Uterus (tissue), 2 donors: ENCODE results near the gene ALOX5AP.

ENCODE experiments used
- CTCF ChIP-seq, 4 experiments: fragments of 200-600 bp in 2 of 4; fragments of 450-650 bp in 2 of 4; sonication (generic) in 2 of 4; IDR thresholded peaks; one replicate each; pipeline ENCODE4 v1.5.1; 2016 to 2019; ENCODE audit warnings: antibody characterized with exemption in 4 of 4, mild to moderate bottlenecking in 2 of 4, moderate library complexity in 1 of 4
- POLR2A ChIP-seq, 2 donors: fragments of 450-650 bp; IDR thresholded peaks; one replicate each; pipeline ENCODE4 v1.6.1; 2016; ENCODE audit warnings: antibody characterized with exemption in 2 of 2, mild to moderate bottlenecking in 1 of 2, moderate library complexity in 1 of 2

- no peak for TF ChIP-seq CTCF (IDR thresholded peaks at IDR 0.05)
- no peak for TF ChIP-seq POLR2A (IDR thresholded peaks at IDR 0.05)
Observed at GRCh38 chr13:30799356-30799824, 64.0 kb downstream of the ALOX5AP start.
